Neural progenitor cell (in vitro differentiated cells): ENCODE results near the gene KRT76.

ENCODE experiments used
- CTCF ChIP-seq: fragments of 200-600 bp; sonication (generic); IDR thresholded peaks from 2 replicates; pipeline ENCODE4 v1.5.1; 2017; ENCODE audit warnings: antibody characterized with exemption, mild to moderate bottlenecking
- EZH2 ChIP-seq: fragments of 200-600 bp; sonication (generic); IDR thresholded peaks from 2 replicates; pipeline ENCODE4 v1.6.1; 2017; ENCODE audit warnings: antibody characterized with exemption, mild to moderate bottlenecking, moderate library complexity
- EZH2phosphoT487 ChIP-seq: fragments of 200-600 bp; sonication (generic); IDR thresholded peaks from 2 replicates; pipeline ENCODE4 v1.6.1; 2017; ENCODE audit warnings: antibody characterized with exemption

- TF ChIP-seq CTCF (no peak), EZH2 (no peak), EZH2phosphoT487 (no peak)
Measured at GRCh38 chr12:52767020-52767379, 10.1 kb downstream of the KRT76 start.
